Neutrophil (primary cell): Measurements from ENCODE around the gene THSD8.

ENCODE experiments used
- H3K27ac ChIP-seq: fragments of 200-600 bp; sonication (generic); 2 replicates; pipeline ENCODE4 v1.5.1; 2016; ENCODE audit warnings: mild to moderate bottlenecking, moderate library complexity
- H3K27me3 ChIP-seq: fragments of 200-600 bp; sonication (generic); 2 replicates; pipeline ENCODE4 v1.6.0; 2016; ENCODE audit warnings: mild to moderate bottlenecking
- H3K36me3 ChIP-seq: fragments of 200-600 bp; sonication (generic); 2 replicates; pipeline ENCODE4 v1.5.1; 2017
- H3K4me1 ChIP-seq, 2 experiments: fragments of 200-600 bp in 1 of 2; sonication (generic) in 1 of 2; 1 replicate in 1 of 2; 2 replicates in 1 of 2; pipeline versions ENCODE4 v1.5.1 to v1.6.1; 2013 to 2016; ENCODE audit warnings: low read depth in 1 of 2, low read length in 1 of 2, mild to moderate bottlenecking in 1 of 2, moderate library complexity in 1 of 2; ENCODE audit not compliant: control insufficient read depth in 1 of 2, insufficient read depth in 1 of 2
- H3K4me3 ChIP-seq, 2 experiments: fragments of 200-600 bp in 1 of 2; sonication (generic) in 1 of 2; 1 replicate in 1 of 2; 2 replicates in 1 of 2; pipeline ENCODE4 v1.5.1; 2013 to 2016; ENCODE audit warnings: low read depth in 1 of 2, low read length in 1 of 2, mild to moderate bottlenecking in 1 of 2, moderate library complexity in 1 of 2
- H3K9me3 ChIP-seq: fragments of 200-600 bp; sonication (generic); 2 replicates; pipeline ENCODE4 v1.5.1; 2016
- TF ChIP-seq, protein P1 (sequence below): fragments of 200-600 bp; sonication (generic); IDR thresholded peaks from 2 replicates; pipeline ENCODE4 v1.5.1; 2016; ENCODE audit warnings: antibody characterized with exemption

Gene THSD8

DNA sequence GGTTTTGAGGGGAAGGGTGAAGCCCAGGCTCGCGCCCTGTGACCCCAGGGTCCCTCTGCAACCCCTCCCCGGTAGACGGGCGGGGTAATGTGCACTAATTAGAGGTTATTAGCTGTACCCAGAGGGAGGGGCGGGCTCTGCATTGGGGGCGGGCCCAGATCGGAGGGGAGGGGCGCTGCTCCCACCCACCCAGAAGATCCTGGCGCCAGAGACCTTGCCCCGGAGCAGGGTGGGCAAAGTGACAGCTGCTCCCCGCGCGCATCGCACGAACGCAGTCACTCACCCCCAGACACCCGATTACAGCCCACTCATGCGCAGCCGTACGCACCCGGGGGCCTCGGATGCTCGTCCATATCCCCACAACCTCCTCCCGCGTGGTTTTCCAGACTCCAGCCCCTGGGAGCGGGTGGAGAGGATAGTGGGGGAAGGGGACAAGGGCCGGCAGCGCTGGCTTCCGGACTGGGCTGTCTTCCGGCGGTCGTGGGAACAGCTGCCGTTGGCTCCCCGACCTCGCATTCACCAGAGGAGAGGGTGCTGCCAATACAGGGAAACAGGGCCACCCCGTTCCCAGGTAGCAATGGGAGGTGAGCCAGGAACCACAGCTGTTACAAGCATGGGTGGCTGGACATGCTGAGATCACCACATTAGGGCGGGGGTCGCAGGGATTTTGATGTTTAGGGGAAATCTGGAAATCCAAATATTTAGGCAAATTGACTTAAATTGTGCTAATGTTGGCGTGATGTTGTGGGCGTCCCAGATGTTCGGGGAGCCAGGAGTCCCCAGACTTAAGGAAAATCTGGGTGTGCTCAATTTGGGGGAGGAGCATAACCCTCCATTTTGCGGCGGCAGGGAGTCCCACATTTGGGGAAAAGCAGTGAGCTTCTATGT is 23.6 kb upstream of the THSD8 start:
- Histone ChIP-seq H3K36me3 (no peaks in the 10 kb centered on the region), H3K4me3 (peak overlapping the region; percentile 69 to 98), H3K27me3 (no peaks in the 10 kb centered on the region), H3K4me1 (peaks cover 71% of the 10 kb centered on the region in 2 experiments), H3K9me3 (no peaks in the 10 kb centered on the region), H3K27ac (peak overlapping the region; percentile 95)
- TF ChIP-seq, protein P1, sequence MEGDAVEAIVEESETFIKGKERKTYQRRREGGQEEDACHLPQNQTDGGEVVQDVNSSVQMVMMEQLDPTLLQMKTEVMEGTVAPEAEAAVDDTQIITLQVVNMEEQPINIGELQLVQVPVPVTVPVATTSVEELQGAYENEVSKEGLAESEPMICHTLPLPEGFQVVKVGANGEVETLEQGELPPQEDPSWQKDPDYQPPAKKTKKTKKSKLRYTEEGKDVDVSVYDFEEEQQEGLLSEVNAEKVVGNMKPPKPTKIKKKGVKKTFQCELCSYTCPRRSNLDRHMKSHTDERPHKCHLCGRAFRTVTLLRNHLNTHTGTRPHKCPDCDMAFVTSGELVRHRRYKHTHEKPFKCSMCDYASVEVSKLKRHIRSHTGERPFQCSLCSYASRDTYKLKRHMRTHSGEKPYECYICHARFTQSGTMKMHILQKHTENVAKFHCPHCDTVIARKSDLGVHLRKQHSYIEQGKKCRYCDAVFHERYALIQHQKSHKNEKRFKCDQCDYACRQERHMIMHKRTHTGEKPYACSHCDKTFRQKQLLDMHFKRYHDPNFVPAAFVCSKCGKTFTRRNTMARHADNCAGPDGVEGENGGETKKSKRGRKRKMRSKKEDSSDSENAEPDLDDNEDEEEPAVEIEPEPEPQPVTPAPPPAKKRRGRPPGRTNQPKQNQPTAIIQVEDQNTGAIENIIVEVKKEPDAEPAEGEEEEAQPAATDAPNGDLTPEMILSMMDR, result no peak

DNA sequence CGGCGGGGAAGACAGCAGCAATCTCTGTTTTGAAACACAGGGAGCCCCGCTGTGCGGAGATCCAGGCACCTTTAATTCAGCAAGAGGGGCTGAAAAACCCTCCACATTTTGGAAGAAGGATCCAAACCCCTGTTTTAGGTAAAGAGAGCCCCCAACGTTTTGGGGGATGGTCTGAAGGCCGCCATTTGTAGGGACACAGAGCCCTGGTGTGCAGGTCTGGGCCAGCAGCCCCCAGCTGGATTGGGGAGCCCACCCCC is 23.0 kb upstream of the THSD8 start:
- Histone ChIP-seq H3K36me3 (no peaks in the 10 kb centered on the region), H3K4me1 (peaks cover 77% of the 10 kb centered on the region in 2 experiments), H3K27me3 (no peaks in the 10 kb centered on the region), H3K4me3 (peak overlapping the region; percentile 69 to 98), H3K27ac (peak overlapping the region; percentile 95), H3K9me3 (no peaks in the 10 kb centered on the region)
- TF ChIP-seq, protein P1, result no peak

DNA sequence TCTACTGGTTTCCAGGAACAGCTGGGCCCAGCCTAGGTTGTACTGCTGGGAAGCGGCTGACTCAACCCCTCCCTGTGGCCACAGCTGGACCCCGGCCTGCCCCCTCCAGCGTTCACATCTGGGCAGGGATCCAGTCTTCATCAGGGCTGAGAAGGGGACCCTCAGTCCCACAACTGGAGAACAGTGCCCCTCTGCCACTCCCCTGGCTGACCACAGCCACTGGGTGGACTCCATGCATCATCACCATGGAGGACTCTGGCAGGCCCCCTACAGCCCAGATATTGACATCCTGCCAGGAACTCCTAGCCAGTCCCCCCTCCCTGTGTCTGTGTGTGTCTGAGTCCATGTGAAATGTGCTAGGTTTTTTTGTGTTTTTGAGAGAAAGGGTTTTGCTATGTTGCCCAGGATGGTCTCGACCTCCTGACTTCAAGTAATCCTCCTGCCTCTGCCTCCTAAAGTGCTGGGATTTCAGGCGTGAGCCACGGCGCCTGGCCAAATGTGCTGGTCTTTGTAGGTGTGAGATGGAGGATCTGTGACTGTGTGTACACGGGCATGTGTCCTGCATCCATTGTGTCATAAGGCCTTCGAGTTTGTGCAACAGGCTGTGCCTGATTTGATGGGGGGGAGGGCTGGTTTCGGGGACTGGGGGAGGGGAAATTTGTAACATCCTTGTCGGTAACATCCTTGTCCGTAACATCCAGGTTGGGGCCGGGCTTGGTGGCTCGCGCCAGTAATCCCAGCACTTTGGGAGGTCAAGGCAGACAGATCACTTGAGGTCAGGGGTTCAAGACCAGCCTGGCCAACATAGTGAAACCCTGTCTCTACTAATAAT is 22.5 kb upstream of the THSD8 start:
- Histone ChIP-seq H3K27me3 (no peaks in the 10 kb centered on the region), H3K9me3 (no peaks in the 10 kb centered on the region), H3K27ac (peak overlapping the region; percentile 95), H3K4me3 (peak overlapping the region; percentile 69 to 98), H3K4me1 (peaks cover 82 to 83% of the 10 kb centered on the region in 2 experiments), H3K36me3 (no peaks in the 10 kb centered on the region)
- TF ChIP-seq, protein P1, result no peak

DNA sequence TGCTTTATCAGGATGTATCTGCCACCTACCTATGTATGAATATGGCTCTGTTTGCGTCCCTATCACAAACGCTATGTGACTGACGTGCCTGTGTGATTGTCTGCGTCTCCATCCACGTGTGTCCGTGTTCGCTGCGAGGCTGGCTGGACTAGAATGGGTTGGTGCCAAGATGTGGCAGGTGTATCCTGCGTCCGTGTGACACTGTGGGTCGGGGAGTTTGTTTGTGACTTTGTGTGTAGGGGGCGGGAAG is 19.8 kb upstream of the THSD8 start:
- H3K27me3 ChIP-seq, result no peaks in the 10 kb centered on the region
- peaks cover 90 to 91% of the 10 kb centered on the region in 2 experiments for H3K4me1 ChIP-seq
- TF ChIP-seq, protein P1, result no peak
- no peaks in the 10 kb centered on the region for H3K36me3 ChIP-seq
- H3K4me3 ChIP-seq, result peak overlapping the region; percentile 63 to 64
- peak overlapping the region; percentile 100 for H3K27ac ChIP-seq
- H3K9me3 ChIP-seq, result no peaks in the 10 kb centered on the region

DNA sequence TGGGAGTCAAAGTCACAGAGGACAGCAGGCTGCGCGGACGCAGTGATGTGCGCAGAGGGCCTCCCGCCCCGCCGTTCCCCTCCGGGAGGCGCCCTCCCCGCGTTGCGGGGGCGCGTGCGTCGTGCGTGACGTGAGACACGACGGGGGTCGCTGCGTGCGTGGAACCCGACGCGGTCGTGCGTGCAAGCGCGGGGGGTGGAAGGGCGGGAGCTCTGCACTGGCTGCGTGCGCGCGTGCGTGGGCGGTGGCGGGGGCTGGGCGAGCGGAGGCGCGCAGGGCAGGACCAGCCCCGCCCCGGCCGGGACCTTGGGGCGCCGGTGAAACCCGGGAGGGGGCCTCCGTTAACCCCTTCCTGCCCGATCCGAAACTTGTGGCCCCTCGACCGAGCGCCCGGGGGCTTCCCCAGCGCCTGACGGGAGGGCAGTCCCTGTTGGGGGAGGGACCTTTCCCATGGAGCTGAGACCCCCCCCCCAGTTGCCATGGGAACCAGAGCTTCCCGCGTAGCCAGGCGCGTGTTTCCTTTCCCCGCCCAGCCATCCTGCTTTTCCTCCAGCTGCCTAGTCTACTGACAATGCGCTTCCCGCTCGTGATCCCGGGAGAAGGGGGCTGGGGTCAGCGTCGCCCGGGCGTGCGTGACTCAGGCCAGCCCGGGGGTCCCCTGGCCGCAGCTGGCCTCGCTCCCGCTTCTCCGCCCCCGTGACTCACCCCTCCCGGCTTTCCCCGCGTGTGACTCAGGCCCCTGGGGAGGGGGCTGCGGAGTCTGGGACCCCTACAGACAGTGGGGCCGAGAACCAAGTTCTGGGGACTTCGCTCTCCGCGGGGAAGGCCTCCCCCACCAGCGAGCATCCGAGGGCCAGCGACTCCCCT is 19.2 kb upstream of the THSD8 start:
- Histone ChIP-seq H3K4me3 (peak overlapping the region; percentile 63 to 64), H3K4me1 (peaks cover 90 to 91% of the 10 kb centered on the region in 2 experiments), H3K36me3 (no peaks in the 10 kb centered on the region), H3K9me3 (no peaks in the 10 kb centered on the region), H3K27me3 (no peaks in the 10 kb centered on the region), H3K27ac (peak overlapping the region; percentile 100)
- TF ChIP-seq, protein P1, result peak; percentile 51
